Muscle of leg (tissue), 11 donors: Measurements from ENCODE around the gene MAP3K20. TPM values are rescaled to one million over a fixed set of nuclear protein-coding genes. Genes with fewer than 3 reads are reported as not detected.

Experiments
- DNase-seq: peaks from one replicate; pipeline ENCODE4 v3.0.0; 2013
- H3K27ac ChIP-seq: one replicate; pipeline ENCODE4 v1.5.1; 2013; ENCODE audit warnings: mild to moderate bottlenecking, low read length, control low read depth
- H3K27me3 ChIP-seq: one replicate; pipeline ENCODE4 v1.6.1; 2013; ENCODE audit warnings: low read length; ENCODE audit not compliant: control insufficient read depth, insufficient read depth
- H3K36me3 ChIP-seq: one replicate; pipeline ENCODE4 v1.6.1; 2013; ENCODE audit warnings: low read length; ENCODE audit not compliant: control insufficient read depth, insufficient read depth
- H3K4me1 ChIP-seq: one replicate; pipeline ENCODE4 v1.6.1; 2013; ENCODE audit warnings: low read length; ENCODE audit not compliant: control insufficient read depth, insufficient read depth
- H3K4me3 ChIP-seq: one replicate; pipeline ENCODE4 v1.5.1; 2013; ENCODE audit warnings: low read length, control low read depth
- H3K9me3 ChIP-seq: replicated peaks from 2 replicates; pipeline ENCODE4 v1.6.1; 2013; ENCODE audit warnings: low read depth, low read length; ENCODE audit not compliant: control insufficient read depth
- WGBS: methylation state at CpG from one replicate; pipeline ENCODE4 v1.1.5; 2013; ENCODE audit warnings: missing lambda C conversion rate; ENCODE audit not compliant: insufficient coverage; 5-methylcytosine and 5-hydroxymethylcytosine counted together
- polyA plus RNA-seq, 8 donors: library from polyadenylated mRNA; unstranded; fragments of 120-200 nt; gene quantifications; one replicate each; pipeline versions ENCODE4 v1.2.1 to v1.2.3, GENCODE V29; 2013; ENCODE audit warnings: inconsistent platforms in 1 of 8, low replicate concordance in 1 of 8; ENCODE audit not compliant: insufficient read length in 8 of 8, insufficient read depth in 1 of 8
- total RNA-seq: library from RNA; stranded (reverse); fragments of 120-200 nt; gene quantifications from one replicate; pipeline ENCODE4 v1.2.4, GENCODE V29; 2013

Gene MAP3K20
- total and polyA plus RNA-seq, 9 donors = 50.9 to 105 (median 84.2) TPM

- 98% methylated on average over 4 of the region's 5 CpGs for WGBS
- Histone ChIP-seq H3K4me3 (no peak overlapping the region), H3K27me3 (no peaks in the 10 kb centered on the region)
Observed at GRCh38 chr2:173235947-173236803, 160.5 kb downstream of the MAP3K20 start.

GRCh38 chr2:173238385-173238784 lies 162.7 kb downstream of the MAP3K20 start:
- Histone ChIP-seq H3K27me3 (no peaks in the 10 kb centered on the region), H3K27ac (no peak overlapping the region), H3K36me3 (peaks cover 13% of the 10 kb centered on the region), H3K4me1 (no peaks in the 10 kb centered on the region), H3K4me3 (no peak overlapping the region), H3K9me3 (no peaks in the 10 kb centered on the region)
- DNase-seq = no peak
- no CpG with 5 or more reads among the region's 4 CpGs for WGBS

More at GRCh38 chr2:173235947-173236803, 160.5 kb downstream of the MAP3K20 start:
- Histone ChIP-seq H3K36me3 (peaks cover 18% of the 10 kb centered on the region), H3K27ac (no peak overlapping the region), H3K4me1 (peaks cover 4% of the 10 kb centered on the region), H3K9me3 (no peaks in the 10 kb centered on the region)
- no peak for DNase-seq

GRCh38 chr2:173238831-173239230 lies 163.2 kb downstream of the MAP3K20 start:
- 100% methylated on average over 1 of the region's 3 CpGs for WGBS
- peaks cover 10% of the 10 kb centered on the region for H3K36me3 ChIP-seq
- H3K4me3 ChIP-seq = no peak overlapping the region

GRCh38 chr2:173239644-173240043 lies 164.0 kb downstream of the MAP3K20 start:
- Histone ChIP-seq H3K27ac (no peak overlapping the region), H3K4me3 (no peak overlapping the region), H3K9me3 (no peaks in the 10 kb centered on the region), H3K36me3 (peaks cover 10% of the 10 kb centered on the region), H3K4me1 (no peaks in the 10 kb centered on the region), H3K27me3 (no peaks in the 10 kb centered on the region)
- no CpG with 5 or more reads among the region's 2 CpGs for WGBS
- DNase-seq = no peak

More at GRCh38 chr2:173238831-173239230, 163.2 kb downstream of the MAP3K20 start:
- H3K9me3 ChIP-seq = no peaks in the 10 kb centered on the region
- no peak for DNase-seq
- H3K27me3 ChIP-seq = no peaks in the 10 kb centered on the region
- no peaks in the 10 kb centered on the region for H3K4me1 ChIP-seq
- no peak overlapping the region for H3K27ac ChIP-seq

GRCh38 chr2:173240083-173240482 lies 164.4 kb downstream of the MAP3K20 start:
- Histone ChIP-seq H3K27me3 (no peaks in the 10 kb centered on the region), H3K27ac (no peak overlapping the region), H3K36me3 (peaks cover 10% of the 10 kb centered on the region), H3K4me1 (no peaks in the 10 kb centered on the region), H3K4me3 (no peak overlapping the region), H3K9me3 (no peaks in the 10 kb centered on the region)
- DNase-seq = no peak
- no CpG with 5 or more reads among the region's 2 CpGs for WGBS

GRCh38 chr2:173241643-173242042 lies 166.0 kb downstream of the MAP3K20 start:
- Histone ChIP-seq H3K36me3 (peaks cover 10% of the 10 kb centered on the region), H3K9me3 (no peaks in the 10 kb centered on the region), H3K27me3 (no peaks in the 10 kb centered on the region), H3K4me3 (no peak overlapping the region), H3K27ac (no peak overlapping the region), H3K4me1 (no peaks in the 10 kb centered on the region)
- no peak for DNase-seq
- WGBS = no CpG with 5 or more reads among the region's 1 CpG

- no peak for DNase-seq
- H3K9me3 ChIP-seq = no peaks in the 10 kb centered on the region
- H3K4me3 ChIP-seq = no peak overlapping the region
- H3K4me1 ChIP-seq = peaks cover 3% of the 10 kb centered on the region
- H3K27ac ChIP-seq = no peak overlapping the region
- no peaks in the 10 kb centered on the region for H3K27me3 ChIP-seq
- H3K36me3 ChIP-seq = no peaks in the 10 kb centered on the region
- no CpG with 5 or more reads among the region's 2 CpGs for WGBS
Observed at GRCh38 chr2:173247156-173247555, 171.5 kb downstream of the MAP3K20 start.

GRCh38 chr2:173248381-173248780 lies 172.7 kb downstream of the MAP3K20 start:
- Histone ChIP-seq H3K27ac (no peak overlapping the region), H3K27me3 (no peaks in the 10 kb centered on the region), H3K4me3 (no peak overlapping the region), H3K4me1 (peaks cover 3% of the 10 kb centered on the region), H3K9me3 (no peaks in the 10 kb centered on the region), H3K36me3 (no peaks in the 10 kb centered on the region)
- no peak for DNase-seq
- 89% methylated on average over 1 of the region's 2 CpGs for WGBS

- 29% methylated on average over 1 of the region's 8 CpGs for WGBS
- no peaks in the 10 kb centered on the region for H3K27me3 ChIP-seq
- H3K4me3 ChIP-seq = no peak overlapping the region
- no peaks in the 10 kb centered on the region for H3K9me3 ChIP-seq
- H3K27ac ChIP-seq = no peak overlapping the region
- H3K4me1 ChIP-seq = peaks cover 3% of the 10 kb centered on the region
- no peaks in the 10 kb centered on the region for H3K36me3 ChIP-seq
- peak; percentile 33 for DNase-seq
Observed at GRCh38 chr2:173249661-173250641, 174.3 kb downstream of the MAP3K20 start.

- no peak overlapping the region for H3K4me3 ChIP-seq
- peaks cover 3% of the 10 kb centered on the region for H3K4me1 ChIP-seq
- no peak for DNase-seq
- H3K27me3 ChIP-seq = no peaks in the 10 kb centered on the region
- H3K36me3 ChIP-seq = no peaks in the 10 kb centered on the region
- no CpG with 5 or more reads among the region's 2 CpGs for WGBS
- H3K27ac ChIP-seq = no peak overlapping the region
- H3K9me3 ChIP-seq = no peaks in the 10 kb centered on the region
Observed at GRCh38 chr2:173251225-173251624, 175.6 kb downstream of the MAP3K20 start.
